Panc1 (cell line): ENCODE data around the gene XRCC4. TPM values are rescaled to one million over a fixed set of nuclear protein-coding genes. Genes with fewer than 3 reads are reported as not detected.

Source experiments
- ATAC-seq: fragments of 200-7000 bp; cut with Tn5 transposase; 2 replicates; pipeline ENCODE4 v1.9.1; 2020; ENCODE audit warnings: mild to moderate bottlenecking, moderate library complexity
- BruUV-seq: library from RNA; stranded (reverse); fragments of 400-500 nt; replicated peaks from 2 replicates; lab custom pipeline; 2021; lab: Mats Ljungman, UMichigan
- CTCF ChIA-PET: fragments of 300-600 bp; sonication (Branson Sonifier 250); formaldehyde crosslinking; loops from one replicate; lab custom pipeline; 2022; ENCODE audit warnings: antibody characterized with exemption; lab: Charles Lee
- POLR2A ChIA-PET: fragments of 300-600 bp; sonication (Branson Sonifier 250); formaldehyde crosslinking; loops from one replicate; lab custom pipeline; 2022; ENCODE audit warnings: antibody characterized with exemption; lab: Charles Lee
- DNase-seq: peaks from one replicate; pipeline ENCODE4 v3.0.0-alpha.2; 2010; ENCODE audit warnings: low read depth, low spot score
- H3K27ac ChIP-seq: 2 replicates; pipeline ENCODE4 v1.5.1; 2011; ENCODE audit warnings: mild to moderate bottlenecking, low read length, inconsistent platforms
- H3K27me3 ChIP-seq: fragments of 200-500 bp; sonication (Bioruptor generic); 2 replicates; pipeline ENCODE4 v1.6.0; 2014; ENCODE audit warnings: low read length, inconsistent platforms; ENCODE audit not compliant: control insufficient read depth, insufficient read depth
- H3K36me3 ChIP-seq: fragments of 200-500 bp; sonication (Bioruptor generic); 2 replicates; pipeline ENCODE4 v1.5.1; 2014; ENCODE audit warnings: inconsistent platforms, mild to moderate bottlenecking, low read length, moderate library complexity; ENCODE audit not compliant: control insufficient read depth, insufficient read depth
- H3K4me1 ChIP-seq: 2 replicates; pipeline ENCODE4 v1.5.1; 2011; ENCODE audit warnings: inconsistent platforms, mild to moderate bottlenecking, low read length, moderate library complexity; ENCODE audit not compliant: control insufficient read depth, insufficient read depth
- H3K4me3 ChIP-seq, 2 experiments: 2 replicates each; pipeline ENCODE4 v1.5.1; 2011 to 2012; ENCODE audit warnings: low read depth in 2 of 2, low read length in 2 of 2, mild to moderate bottlenecking in 2 of 2, inconsistent platforms in 1 of 2, moderate library complexity in 1 of 2
- H3K9me3 ChIP-seq: fragments of 200-500 bp; sonication (Bioruptor generic); 2 replicates; pipeline ENCODE4 v1.5.1; 2014; ENCODE audit warnings: low read depth, mild to moderate bottlenecking, inconsistent platforms, low read length, moderate library complexity; ENCODE audit not compliant: control insufficient read depth, insufficient read depth
- POLR2AphosphoS5 ChIP-seq: IDR thresholded peaks from 2 replicates; pipeline ENCODE4 v1.6.1; 2012; ENCODE audit warnings: mild to moderate bottlenecking, low read depth, low read length, moderate library complexity
- REST ChIP-seq, 2 experiments: IDR thresholded peaks; 2 replicates each; pipeline ENCODE4 v1.6.1; 2011 to 2012; ENCODE audit warnings: low read depth in 2 of 2, control low read depth in 1 of 2, low read length in 1 of 2, mild to moderate bottlenecking in 1 of 2, moderate library complexity in 1 of 2; ENCODE audit not compliant: insufficient read depth in 1 of 2
- SIN3A ChIP-seq: IDR thresholded peaks from 2 replicates; pipeline ENCODE4 v1.6.1; 2012; ENCODE audit warnings: low read depth, mild to moderate bottlenecking, low read length, moderate library complexity, borderline replicate concordance; ENCODE audit not compliant: insufficient read depth
- TCF7L2 ChIP-seq: IDR thresholded peaks from 2 replicates; pipeline ENCODE4 v1.6.1; 2011; ENCODE audit warnings: mild to moderate bottlenecking, low read depth, low read length, inconsistent platforms
- in situ Hi-C: cut with HindIII; loops from 2 replicates; pipeline ENCODE4 v1.10.0; 2016; ENCODE audit warnings: low sequenced_read_pairs, low pct_unique_long_range_greater_than_20kb
- intact Hi-C: fragments of 100-400 bp; cut with micrococcal nuclease; formaldehyde crosslinking; loops from one replicate; pipeline ENCODE4 v1.10.0; 2022; ENCODE audit not compliant: unreplicated experiment
- total RNA-seq: library from RNA; stranded (reverse); gene quantifications from one replicate; pipeline ENCODE4 v1.2.1, GENCODE V29; 2021; ENCODE audit not compliant: unreplicated experiment
- TF ChIP-seq, protein P1 (sequence below): fragments of 450-650 bp; IDR thresholded peaks from 2 replicates; pipeline ENCODE4 v1.5.1; 2017; ENCODE audit warnings: mild to moderate bottlenecking

The XRCC4 gene
- total RNA-seq, 1 experiment from 2014 or later: 12.5 TPM

GRCh38 chr5:83244516-83244915 is 167.2 kb downstream of the XRCC4 start:
- ATAC-seq: no peak
- Histone ChIP-seq H3K9me3 (no peaks in the 10 kb centered on the region), H3K4me3 (no peak overlapping the region), H3K4me1 (no peaks in the 10 kb centered on the region), H3K27me3 (no peaks in the 10 kb centered on the region), H3K27ac (no peak overlapping the region), H3K36me3 (no peaks in the 10 kb centered on the region)
- TF ChIP-seq POLR2AphosphoS5: no peak
- TF ChIP-seq TCF7L2: no peak
- TF ChIP-seq, protein P1, sequence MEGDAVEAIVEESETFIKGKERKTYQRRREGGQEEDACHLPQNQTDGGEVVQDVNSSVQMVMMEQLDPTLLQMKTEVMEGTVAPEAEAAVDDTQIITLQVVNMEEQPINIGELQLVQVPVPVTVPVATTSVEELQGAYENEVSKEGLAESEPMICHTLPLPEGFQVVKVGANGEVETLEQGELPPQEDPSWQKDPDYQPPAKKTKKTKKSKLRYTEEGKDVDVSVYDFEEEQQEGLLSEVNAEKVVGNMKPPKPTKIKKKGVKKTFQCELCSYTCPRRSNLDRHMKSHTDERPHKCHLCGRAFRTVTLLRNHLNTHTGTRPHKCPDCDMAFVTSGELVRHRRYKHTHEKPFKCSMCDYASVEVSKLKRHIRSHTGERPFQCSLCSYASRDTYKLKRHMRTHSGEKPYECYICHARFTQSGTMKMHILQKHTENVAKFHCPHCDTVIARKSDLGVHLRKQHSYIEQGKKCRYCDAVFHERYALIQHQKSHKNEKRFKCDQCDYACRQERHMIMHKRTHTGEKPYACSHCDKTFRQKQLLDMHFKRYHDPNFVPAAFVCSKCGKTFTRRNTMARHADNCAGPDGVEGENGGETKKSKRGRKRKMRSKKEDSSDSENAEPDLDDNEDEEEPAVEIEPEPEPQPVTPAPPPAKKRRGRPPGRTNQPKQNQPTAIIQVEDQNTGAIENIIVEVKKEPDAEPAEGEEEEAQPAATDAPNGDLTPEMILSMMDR: no peak
- no peak for TF ChIP-seq REST (IDR thresholded peaks at IDR 0.05; ENCODE audit: insufficient read depth in 1 of 2, low read depth in 2 of 2, low read length in 1 of 2)
- TF ChIP-seq SIN3A: no peak
- POLR2A ChIA-PET: interaction anchor here (0.7 kb wide), 1 partner anchor 110 kb away, joined by 3 read pairs; no protein-coding TSS in a partner anchor
- in situ Hi-C loops (no loop called here), intact Hi-C loops (no loop called here)
- BruUV-seq: no TSS peak
- CTCF ChIA-PET: no interaction called here
- DNase-seq: no peak

DNA sequence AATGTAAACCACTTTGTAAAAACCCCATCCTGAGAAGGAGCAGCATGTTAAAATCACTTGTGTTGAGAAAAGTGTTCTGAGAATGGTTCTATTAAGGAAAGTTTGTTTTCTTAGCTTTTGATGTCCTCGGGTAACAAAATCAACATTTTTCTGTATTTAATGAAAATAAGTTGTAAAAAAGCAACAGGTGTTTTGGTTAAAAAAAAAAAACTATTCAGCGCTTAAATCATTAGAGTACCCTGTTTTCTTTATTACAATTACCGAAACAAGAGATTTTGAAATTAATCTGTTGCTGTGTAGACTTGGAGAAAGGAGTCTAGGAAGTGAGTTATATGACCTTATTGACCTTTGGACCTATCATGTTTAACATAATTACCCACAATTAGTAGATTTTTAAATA is 167.7 kb downstream of the XRCC4 start:
- Histone ChIP-seq H3K9me3 (no peaks in the 10 kb centered on the region), H3K4me3 (no peak overlapping the region), H3K36me3 (no peaks in the 10 kb centered on the region), H3K27me3 (no peaks in the 10 kb centered on the region), H3K4me1 (no peaks in the 10 kb centered on the region), H3K27ac (no peak overlapping the region)
- ChIA-PET CTCF (no interaction called here), POLR2A (no interaction called here)
- intact Hi-C loops: no loop called here
- BruUV-seq: no TSS peak
- TF ChIP-seq TCF7L2 (no peak), REST (IDR thresholded peaks at IDR 0.05; ENCODE audit: insufficient read depth in 1 of 2, low read depth in 2 of 2, low read length in 1 of 2) (no peak), SIN3A (no peak), POLR2AphosphoS5 (no peak)
- TF ChIP-seq, protein P1: no peak
- DNase-seq (no peak), ATAC-seq (no peak)
- in situ Hi-C loops: no loop called here
